Measurements from ENCODE around the gene OTOG. TPM values are rescaled to one million over a fixed set of nuclear protein-coding genes. Genes with fewer than 3 reads are reported as not detected.

Gene OTOG
- total and polyA plus RNA-seq, 9 donors: not detected

DNA sequence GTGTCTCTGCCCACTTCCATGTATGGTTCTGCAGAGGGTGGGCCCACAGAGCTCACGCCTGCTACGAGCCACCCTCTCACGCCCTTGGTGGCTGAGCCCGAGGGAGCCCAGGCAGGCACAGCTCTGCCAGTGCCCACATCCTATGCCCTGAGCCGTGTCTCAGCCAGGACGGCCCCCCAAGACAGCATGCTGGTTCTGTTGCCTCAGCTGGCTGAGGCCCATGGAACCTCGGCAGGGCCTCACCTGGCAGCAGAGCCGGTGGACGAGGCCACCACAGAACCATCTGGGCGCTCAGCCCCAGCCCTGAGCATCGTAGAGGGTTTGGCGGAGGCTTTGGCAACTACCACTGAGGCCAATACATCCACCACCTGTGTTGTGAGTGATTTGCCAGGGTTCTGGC lies 64.0 kb downstream of the OTOG start:
- TF ChIP-seq EP300 (IDR thresholded peaks at IDR 0.05) (no peak), POLR2A (IDR thresholded peaks at IDR 0.05) (no peak), CTCF (IDR thresholded peaks at IDR 0.05) (no peak)
- Histone ChIP-seq H3K4me3 (no peak overlapping the region), H3K36me3 (no peaks in the 10 kb centered on the region), H3K9me3 (no peaks in the 10 kb centered on the region), H3K27me3 (no peaks in the 10 kb centered on the region), H3K4me1 (ENCODE audit: insufficient read depth) (no peaks in the 10 kb centered on the region), H3K27ac (no peak overlapping the region)
- intact Hi-C loops (cut with DNase I): no loop called here
- WGBS, 3 donors: 73 to 85% (median 78%) methylated on average over 12 of the region's 12 CpGs
- DNase-seq: no peak

DNA sequence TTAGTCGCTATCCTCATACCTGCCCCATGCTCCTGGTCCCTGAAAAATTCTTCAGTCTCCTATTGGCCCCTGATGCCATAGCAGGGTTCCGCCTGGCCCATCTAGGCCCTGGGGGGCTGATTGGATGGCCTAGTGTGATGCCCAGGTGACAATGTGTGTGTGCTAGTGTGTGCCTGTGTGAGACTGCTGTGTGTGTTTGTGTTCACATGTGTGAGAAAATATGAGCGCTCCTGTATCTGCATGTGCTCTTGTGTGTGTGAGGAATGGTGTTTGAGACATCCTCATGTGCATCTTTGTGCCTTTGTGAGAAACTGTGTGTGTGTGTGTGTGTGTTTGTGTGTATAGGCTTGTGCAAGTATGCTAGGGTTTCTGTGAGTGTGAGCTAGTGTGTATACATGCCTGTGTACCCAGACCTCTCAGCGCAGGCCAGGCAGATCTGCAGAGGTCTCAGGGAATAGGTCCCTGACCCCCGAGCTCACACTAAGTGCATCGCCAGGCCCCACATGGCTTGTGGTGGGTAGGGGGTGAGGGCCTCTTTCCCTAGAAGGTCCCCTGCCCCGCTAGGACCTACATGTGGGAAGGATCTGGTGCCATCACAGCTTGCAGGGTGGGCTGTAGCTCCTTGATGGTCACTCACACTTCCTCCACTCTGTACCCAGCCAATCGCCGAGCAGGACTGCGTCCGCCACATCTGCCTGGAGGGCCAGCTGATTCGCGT lies 64.6 kb downstream of the OTOG start:
- Histone ChIP-seq H3K36me3 (no peaks in the 10 kb centered on the region), H3K27ac (no peak overlapping the region), H3K27me3 (no peaks in the 10 kb centered on the region), H3K4me1 (ENCODE audit: insufficient read depth) (no peaks in the 10 kb centered on the region), H3K4me3 (no peak overlapping the region), H3K9me3 (no peaks in the 10 kb centered on the region)
- TF ChIP-seq EP300 (IDR thresholded peaks at IDR 0.05) (no peak), CTCF (IDR thresholded peaks at IDR 0.05) (no peak), POLR2A (IDR thresholded peaks at IDR 0.05) (no peak)
- DNase-seq: no peak
- WGBS, 3 donors: 83 to 88% (median 88%) methylated on average over 13 of the region's 13 CpGs
- intact Hi-C loops (cut with DNase I): no loop called here

- H3K4me3 ChIP-seq: no peak overlapping the region
- no peaks in the 10 kb centered on the region for H3K27me3 ChIP-seq
- TF ChIP-seq EP300 (IDR thresholded peaks at IDR 0.05): no peak
- no peak for TF ChIP-seq CTCF (IDR thresholded peaks at IDR 0.05)
- TF ChIP-seq POLR2A (IDR thresholded peaks at IDR 0.05): no peak
- intact Hi-C loops (cut with DNase I): no loop called here
- no peaks in the 10 kb centered on the region for H3K4me1 ChIP-seq (ENCODE audit: insufficient read depth)
- H3K36me3 ChIP-seq: no peaks in the 10 kb centered on the region
- no peaks in the 10 kb centered on the region for H3K9me3 ChIP-seq
- 70 to 77% (median 74%) methylated on average over 18 of the region's 18 CpGs for WGBS, 3 donors
- no peak for DNase-seq
- H3K27ac ChIP-seq: no peak overlapping the region
Observed at GRCh38 chr11:17612221-17613188, 65.4 kb downstream of the OTOG start.

DNA sequence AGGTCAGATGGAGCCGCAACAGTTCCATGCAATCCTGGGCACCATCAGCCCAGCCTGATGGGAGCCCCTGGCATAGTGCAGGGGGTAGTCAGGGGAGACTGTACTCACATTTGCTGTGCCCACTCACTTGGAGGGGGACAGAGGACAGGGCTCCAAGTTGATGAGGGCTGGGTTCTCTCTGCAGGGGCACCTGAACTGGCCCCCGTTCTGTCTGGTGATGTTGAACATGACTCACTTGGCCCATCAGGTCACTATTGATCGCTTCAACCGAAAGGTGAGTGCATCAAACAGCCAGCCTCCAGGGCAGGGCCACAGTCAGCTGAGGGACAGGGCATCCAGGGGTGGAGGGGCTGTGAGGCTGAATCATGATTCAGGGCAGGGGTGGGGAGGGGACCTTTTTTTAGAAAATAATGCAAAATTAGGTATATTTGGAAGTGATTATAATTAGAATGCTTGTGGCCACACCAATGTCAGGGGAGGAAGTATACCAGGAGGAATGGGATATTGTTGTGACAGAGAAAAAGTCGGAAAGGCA lies 66.4 kb downstream of the OTOG start:
- intact Hi-C loops (cut with DNase I): no loop called here
- Histone ChIP-seq H3K36me3 (no peaks in the 10 kb centered on the region), H3K4me1 (ENCODE audit: insufficient read depth) (no peaks in the 10 kb centered on the region), H3K27me3 (no peaks in the 10 kb centered on the region), H3K27ac (no peak overlapping the region), H3K4me3 (no peak overlapping the region), H3K9me3 (no peaks in the 10 kb centered on the region)
- TF ChIP-seq CTCF (IDR thresholded peaks at IDR 0.05) (no peak), EP300 (IDR thresholded peaks at IDR 0.05) (no peak), POLR2A (IDR thresholded peaks at IDR 0.05) (no peak)
- DNase-seq: no peak
- WGBS, 3 donors: 75 to 84% (median 79%) methylated on average over 5 of the region's 5 CpGs

Data from ovary (tissue), 9 donors.